ENCODE results near the gene KRT74. TPM values are rescaled to one million over a fixed set of nuclear protein-coding genes. Genes with fewer than 3 reads are reported as not detected.

Gene KRT74
- total and polyA plus RNA-seq, 2 experiments from 2014 or later, result not detected

- Histone ChIP-seq H3K9me2 (ENCODE audit: insufficient read depth) (no peaks in the 10 kb centered on the region), H3K9me3 (ENCODE audit: low read depth) (no peaks in the 10 kb centered on the region), H3K4me3 (no peak overlapping the region), H3K4me1 (ENCODE audit: insufficient read depth) (no peaks in the 10 kb centered on the region), H3K27ac (no peak overlapping the region), H3K79me2 (ENCODE audit: insufficient read depth) (no peaks in the 10 kb centered on the region), H4K20me1 (ENCODE audit: insufficient read depth) (no peaks in the 10 kb centered on the region), H3K4me2 (ENCODE audit: unreplicated experiment) (no peak overlapping the region), H3K36me3 (ENCODE audit: low read depth) (no peaks in the 10 kb centered on the region), H3K9ac (no peak overlapping the region), H2AFZ (no peak overlapping the region), H3K27me3 (replicated peaks; ENCODE audit: insufficient read depth) (peaks cover 56% of the 10 kb centered on the region), H3F3A (ENCODE audit: insufficient read depth) (no peaks in the 10 kb centered on the region)
- 34 to 46% methylated on average over 8 of the region's 8 CpGs for WGBS, 2 experiments (ENCODE audit: low coverage in 1 of 2, low lambda C conversion rate in 2 of 2, missing lambda C conversion rate in 2 of 2)
- in situ Hi-C loops (cut with MboI), result no loop called here
- TF ChIP-seq EZH2 (IDR thresholded peaks at IDR 0.05; ENCODE audit: insufficient read depth, poor library complexity, severe bottlenecking), result no peak
- TF ChIP-seq EZH2phosphoT487 (IDR thresholded peaks at IDR 0.05; ENCODE audit: insufficient read depth, low read depth), result no peak
- DNase-seq, result no peak
Measured at GRCh38 chr12:52558781-52559445, 14.7 kb downstream of the KRT74 start.

- H3K9me2 ChIP-seq (ENCODE audit: insufficient read depth), result no peaks in the 10 kb centered on the region
Measured at GRCh38 chr12:52557476-52557875, 16.2 kb downstream of the KRT74 start.

GRCh38 chr12:52555577-52555976 lies 18.1 kb downstream of the KRT74 start:
- WGBS, 2 experiments (ENCODE audit: low coverage in 1 of 2, low lambda C conversion rate in 2 of 2, missing lambda C conversion rate in 2 of 2), result 54 to 66% methylated on average over 6 of the region's 6 CpGs
- peaks cover 57% of the 10 kb centered on the region for H3K27me3 ChIP-seq (replicated peaks; ENCODE audit: insufficient read depth)

More at GRCh38 chr12:52557476-52557875, 16.2 kb downstream of the KRT74 start:
- TF ChIP-seq EZH2 (IDR thresholded peaks at IDR 0.05; ENCODE audit: insufficient read depth, poor library complexity, severe bottlenecking), result no peak
- TF ChIP-seq EZH2phosphoT487 (IDR thresholded peaks at IDR 0.05; ENCODE audit: insufficient read depth, low read depth), result no peak
- Histone ChIP-seq H4K20me1 (ENCODE audit: insufficient read depth) (no peaks in the 10 kb centered on the region), H2AFZ (no peak overlapping the region), H3K79me2 (ENCODE audit: insufficient read depth) (no peaks in the 10 kb centered on the region), H3K36me3 (ENCODE audit: low read depth) (no peaks in the 10 kb centered on the region), H3K4me1 (ENCODE audit: insufficient read depth) (no peaks in the 10 kb centered on the region), H3K27me3 (replicated peaks; ENCODE audit: insufficient read depth) (peaks cover 51% of the 10 kb centered on the region), H3K9me3 (ENCODE audit: low read depth) (no peaks in the 10 kb centered on the region), H3K9ac (no peak overlapping the region), H3F3A (ENCODE audit: insufficient read depth) (no peaks in the 10 kb centered on the region), H3K4me2 (ENCODE audit: unreplicated experiment) (no peak overlapping the region), H3K4me3 (no peak overlapping the region), H3K27ac (no peak overlapping the region)
- in situ Hi-C loops (cut with MboI), result no loop called here
- WGBS, 2 experiments (ENCODE audit: low coverage in 1 of 2, low lambda C conversion rate in 2 of 2, missing lambda C conversion rate in 2 of 2), result 53 to 57% methylated on average over 2 of the region's 2 CpGs
- DNase-seq, result no peak

GRCh38 chr12:52552681-52553195 lies 20.9 kb downstream of the KRT74 start, which contains the start of gene KRT71:
Gene KRT71 (minus strand): TSS chr12:52553145. CDS start chr12:52553077, 68 bp downstream.
- no peak for TF ChIP-seq EZH2phosphoT487 (IDR thresholded peaks at IDR 0.05; ENCODE audit: insufficient read depth, low read depth)
- no peak for TF ChIP-seq EZH2 (IDR thresholded peaks at IDR 0.05; ENCODE audit: insufficient read depth, poor library complexity, severe bottlenecking)
- in situ Hi-C loops (cut with MboI), result no loop called here
- WGBS, 2 experiments (ENCODE audit: low coverage in 1 of 2, low lambda C conversion rate in 2 of 2, missing lambda C conversion rate in 2 of 2), result 60 to 65% methylated on average over 14 of the region's 14 CpGs

More at GRCh38 chr12:52555577-52555976, 18.1 kb downstream of the KRT74 start:
- in situ Hi-C loops (cut with MboI), result no loop called here
- Histone ChIP-seq H4K20me1 (ENCODE audit: insufficient read depth) (no peaks in the 10 kb centered on the region), H2AFZ (no peak overlapping the region), H3K9me3 (ENCODE audit: low read depth) (no peaks in the 10 kb centered on the region), H3K27ac (no peak overlapping the region), H3K4me2 (ENCODE audit: unreplicated experiment) (no peak overlapping the region), H3K4me1 (ENCODE audit: insufficient read depth) (no peaks in the 10 kb centered on the region), H3F3A (ENCODE audit: insufficient read depth) (no peaks in the 10 kb centered on the region), H3K79me2 (ENCODE audit: insufficient read depth) (no peaks in the 10 kb centered on the region), H3K9ac (no peak overlapping the region), H3K36me3 (ENCODE audit: low read depth) (no peaks in the 10 kb centered on the region), H3K4me3 (no peak overlapping the region), H3K9me2 (ENCODE audit: insufficient read depth) (no peaks in the 10 kb centered on the region)
- TF ChIP-seq EZH2 (IDR thresholded peaks at IDR 0.05; ENCODE audit: insufficient read depth, poor library complexity, severe bottlenecking), result no peak
- no peak for TF ChIP-seq EZH2phosphoT487 (IDR thresholded peaks at IDR 0.05; ENCODE audit: insufficient read depth, low read depth)
- no peak for DNase-seq

More at GRCh38 chr12:52552681-52553195, 20.9 kb downstream of the KRT74 start, which contains the start of gene KRT71:
- no peaks in the 10 kb centered on the region for H3K4me1 ChIP-seq (ENCODE audit: insufficient read depth)
- H3K4me2 ChIP-seq (ENCODE audit: unreplicated experiment), result no peak within 1 kb of the TSS
- peaks cover 46% of the 10 kb centered on the region for H3K27me3 ChIP-seq (replicated peaks; ENCODE audit: insufficient read depth)
- no peak within 1 kb of the TSS for H3K9ac ChIP-seq
- no peak within 1 kb of the TSS for H3K4me3 ChIP-seq
- H3K9me2 ChIP-seq (ENCODE audit: insufficient read depth), result no peaks in the 10 kb centered on the region
- no peaks in the 10 kb centered on the region for H3K79me2 ChIP-seq (ENCODE audit: insufficient read depth)
- H3K27ac ChIP-seq, result no peak within 1 kb of the TSS
- DNase-seq, result no peak
- no peaks in the 10 kb centered on the region for H3K36me3 ChIP-seq (ENCODE audit: low read depth)
- no peaks in the 10 kb centered on the region for H3F3A ChIP-seq (ENCODE audit: insufficient read depth)
- no peaks in the 10 kb centered on the region for H3K9me3 ChIP-seq (ENCODE audit: low read depth)
- no peaks in the 10 kb centered on the region for H4K20me1 ChIP-seq (ENCODE audit: insufficient read depth)
- H2AFZ ChIP-seq, result no peak within 1 kb of the TSS
